Ovary (tissue), 9 donors: ENCODE data around the gene SPATA25. TPM values are rescaled to one million over a fixed set of nuclear protein-coding genes. Genes with fewer than 3 reads are reported as not detected.

ENCODE experiments used
- DNase-seq, 5 donors: peaks; one replicate each; pipeline ENCODE4 v3.0.0-alpha.2; 2019 to 2020
- H3K27ac ChIP-seq, 2 donors: fragments of 200-600 bp; one replicate each; pipeline versions ENCODE4 v1.5.1 to v1.8.0; 2019 to 2022
- H3K27me3 ChIP-seq: fragments of 200-600 bp; one replicate; pipeline ENCODE4 v1.8.0; 2022
- H3K36me3 ChIP-seq: fragments of 200-600 bp; sonication (generic); one replicate; pipeline ENCODE4 v1.5.1; 2019
- H3K4me1 ChIP-seq: one replicate; pipeline ENCODE4 v1.8.1; 2013; ENCODE audit warnings: mild to moderate bottlenecking, moderate library complexity; ENCODE audit not compliant: insufficient read depth
- H3K4me3 ChIP-seq: fragments of 200-600 bp; sonication (generic); one replicate; pipeline ENCODE4 v1.5.1; 2017
- H3K9me3 ChIP-seq, 2 donors: fragments of 200-600 bp in 1 of 2; sonication (generic) in 1 of 2; one replicate each; pipeline versions ENCODE4 v1.5.1 to v1.8.1; 2013 to 2019; ENCODE audit warnings: mild to moderate bottlenecking in 1 of 2, moderate library complexity in 1 of 2
- EP300 ChIP-seq: sonication (generic); formaldehyde crosslinking; IDR thresholded peaks from one replicate; pipeline ENCODE4 v1.6.1; 2017; ENCODE audit warnings: antibody characterized with exemption
- POLR2A ChIP-seq: fragments of 450-650 bp; IDR thresholded peaks from one replicate; pipeline ENCODE4 v1.6.1; 2017; ENCODE audit warnings: antibody characterized with exemption, mild to moderate bottlenecking, moderate library complexity
- WGBS, 3 donors: extraction: QIAGEN DNeasy Blood & Tissue Kit in 1 of 3; methylation state at CpG; one replicate each; pipeline versions ENCODE4 v1.1.5 to v1.1.7; 2013 to 2017; 5-methylcytosine and 5-hydroxymethylcytosine counted together
- intact Hi-C, 4 donors: fragments of 100-400 bp; cut with DNase I; formaldehyde crosslinking; loops; one replicate each; pipeline versions ENCODE4 v1.11.0 to v1.15.1; 2022 to 2023
- polyA plus RNA-seq, 2 donors: library from polyadenylated mRNA; stranded (reverse); fragments of 200-250 nt in 1 of 2; fragments of 350-450 nt in 1 of 2; fragmentation: Illumina TruSeq in 1 of 2; extraction: RNeasy Lipid Tissue Mini Kit (QIAGEN cat#74804) in 1 of 2; gene quantifications; one replicate each; pipeline ENCODE4 v1.2.3, GENCODE V29; 2013 to 2014
- total RNA-seq, 7 donors: library from RNA; depleted of rRNA in 2 of 7; stranded (reverse); fragments of >200 nt in 2 of 7; fragmentation: NEBNext Ultra II Directional in 3 of 7; extraction: Animal tissue kit (Norgen Biotek cat#: 25700) in 3 of 7; gene quantifications; one replicate each; pipeline versions ENCODE4 v1.1.0 to v1.2.4, GENCODE V29; 2016 to 2023
- TF ChIP-seq, protein P1 (sequence below), 3 donors: fragments of 450-650 bp in 2 of 3; fragments of 200-600 bp in 1 of 3; IDR thresholded peaks; one replicate each; pipeline versions ENCODE4 v1.5.1 to v1.8.0; 2016 to 2022; ENCODE audit warnings: antibody characterized with exemption in 3 of 3, mild to moderate bottlenecking in 1 of 3
- donor health status: DM: no; HTN: no; CAD: no; lungs with moderate emphysema.
- donor health status: DM: no; HTN: no; CAD: no.
- donor health status: Bipolar disorder and iron deficiency.
- donor health status: DM: yes; HTN: yes; CAD: no.
- donor health status: DM: no; HTN: no; CAD: no.
- donor health status: DM: yes; HTN: yes; CAD: no.

SPATA25 gene
- total and polyA plus RNA-seq, 9 donors, result 4.2 to 7.5 (median 5.7) TPM; not detected in 1

DNA sequence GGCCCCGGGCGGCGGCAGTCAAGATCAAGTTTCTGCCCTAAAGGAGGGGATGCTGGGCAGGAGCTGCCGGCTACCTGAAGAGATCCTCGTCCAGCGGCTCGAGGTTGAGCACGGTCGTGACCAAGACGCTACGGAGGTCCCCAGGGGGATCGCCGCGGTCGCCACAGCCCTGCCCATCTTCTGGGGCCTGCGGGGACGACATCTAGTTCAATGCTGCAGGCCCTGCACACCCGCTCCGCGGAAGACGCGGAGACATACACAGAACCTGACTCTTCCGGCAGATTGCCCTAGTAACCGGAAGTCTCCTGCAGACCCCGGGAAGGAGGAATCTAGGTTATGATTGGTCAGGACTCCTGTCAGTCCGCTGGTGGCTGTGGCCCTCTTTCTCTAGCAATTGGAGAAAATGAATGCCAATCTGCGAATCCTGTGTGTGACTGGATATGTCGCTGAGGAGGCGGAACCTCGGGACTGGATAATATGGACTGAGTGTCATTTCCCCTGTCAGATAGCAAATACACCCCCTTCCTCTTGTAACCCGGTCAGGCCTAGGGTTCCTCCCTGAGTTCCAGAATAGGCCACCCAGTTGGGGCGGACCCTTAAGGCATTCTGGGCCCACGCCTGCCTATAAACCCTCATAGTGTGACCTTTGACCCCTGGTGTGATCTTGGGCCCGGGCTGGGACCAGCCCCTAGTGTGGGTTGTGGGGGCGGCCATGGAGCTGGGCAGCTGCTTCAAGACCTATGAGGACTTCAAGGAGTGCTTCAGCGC is 30.1 kb downstream of the SPATA25 start, which contains the start of the genes ACOT8 and ZSWIM3:
ACOT8 (minus strand) TSS at position 279 of the 768 bp plus-strand sequence; CDS start at position 202, 77 bp downstream.
ZSWIM3 (plus strand) TSS at position 501 of the 768 bp plus-strand sequence; CDS start at position 713, 212 bp downstream.
- no peak for TF ChIP-seq POLR2A
- TF ChIP-seq EP300, result no peak
- TF ChIP-seq, protein P1, sequence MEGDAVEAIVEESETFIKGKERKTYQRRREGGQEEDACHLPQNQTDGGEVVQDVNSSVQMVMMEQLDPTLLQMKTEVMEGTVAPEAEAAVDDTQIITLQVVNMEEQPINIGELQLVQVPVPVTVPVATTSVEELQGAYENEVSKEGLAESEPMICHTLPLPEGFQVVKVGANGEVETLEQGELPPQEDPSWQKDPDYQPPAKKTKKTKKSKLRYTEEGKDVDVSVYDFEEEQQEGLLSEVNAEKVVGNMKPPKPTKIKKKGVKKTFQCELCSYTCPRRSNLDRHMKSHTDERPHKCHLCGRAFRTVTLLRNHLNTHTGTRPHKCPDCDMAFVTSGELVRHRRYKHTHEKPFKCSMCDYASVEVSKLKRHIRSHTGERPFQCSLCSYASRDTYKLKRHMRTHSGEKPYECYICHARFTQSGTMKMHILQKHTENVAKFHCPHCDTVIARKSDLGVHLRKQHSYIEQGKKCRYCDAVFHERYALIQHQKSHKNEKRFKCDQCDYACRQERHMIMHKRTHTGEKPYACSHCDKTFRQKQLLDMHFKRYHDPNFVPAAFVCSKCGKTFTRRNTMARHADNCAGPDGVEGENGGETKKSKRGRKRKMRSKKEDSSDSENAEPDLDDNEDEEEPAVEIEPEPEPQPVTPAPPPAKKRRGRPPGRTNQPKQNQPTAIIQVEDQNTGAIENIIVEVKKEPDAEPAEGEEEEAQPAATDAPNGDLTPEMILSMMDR (IDR thresholded peaks at IDR 0.05), result no peak
- Histone ChIP-seq H3K4me3 (peak within 1 kb of the TSS; percentile 71), H3K36me3 (no peaks in the 10 kb centered on the region), H3K27me3 (no peaks in the 10 kb centered on the region), H3K27ac (peak within 1 kb of the TSS in 1 of 2 donors; percentile 61), H3K9me3 (no peaks in the 10 kb centered on the region), H3K4me1 (peaks cover 8% of the 10 kb centered on the region)
- WGBS, 3 donors, result 0 to 1% (median 0%) methylated on average over 24 to 36 of the region's 36 CpGs
- peak; percentile 89 to 98 (median 95) for DNase-seq
- intact Hi-C loops, result no loop called here

DNA sequence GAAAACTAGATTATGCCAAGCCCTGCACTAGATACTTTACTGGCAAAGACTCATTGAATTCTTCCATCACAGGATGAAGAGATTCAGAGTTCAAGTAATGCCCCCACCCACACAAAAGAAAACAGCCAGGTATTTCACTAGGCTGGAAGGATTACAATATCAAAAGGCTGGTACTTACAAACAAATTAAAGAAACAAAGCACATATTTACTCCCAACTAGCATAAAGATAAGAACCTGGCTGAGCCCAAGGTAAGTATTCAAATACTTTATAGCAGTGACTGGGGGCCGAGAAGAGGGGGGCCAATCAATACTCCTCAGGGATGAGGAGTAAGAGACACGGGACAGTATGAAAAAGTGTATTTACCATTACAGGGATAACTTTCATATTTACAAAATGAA is 33.9 kb downstream of the SPATA25 start:
- intact Hi-C loops, result no loop called here
- Histone ChIP-seq H3K27ac (no peak overlapping the region), H3K4me3 (no peak overlapping the region), H3K27me3 (no peaks in the 10 kb centered on the region), H3K9me3 (no peaks in the 10 kb centered on the region), H3K4me1 (peaks cover 10% of the 10 kb centered on the region), H3K36me3 (no peaks in the 10 kb centered on the region)
- DNase-seq, result no peak
- TF ChIP-seq EP300, result no peak
- 78 to 84% (median 80%) methylated on average over 2 of the region's 2 CpGs for WGBS, 3 donors

DNA sequence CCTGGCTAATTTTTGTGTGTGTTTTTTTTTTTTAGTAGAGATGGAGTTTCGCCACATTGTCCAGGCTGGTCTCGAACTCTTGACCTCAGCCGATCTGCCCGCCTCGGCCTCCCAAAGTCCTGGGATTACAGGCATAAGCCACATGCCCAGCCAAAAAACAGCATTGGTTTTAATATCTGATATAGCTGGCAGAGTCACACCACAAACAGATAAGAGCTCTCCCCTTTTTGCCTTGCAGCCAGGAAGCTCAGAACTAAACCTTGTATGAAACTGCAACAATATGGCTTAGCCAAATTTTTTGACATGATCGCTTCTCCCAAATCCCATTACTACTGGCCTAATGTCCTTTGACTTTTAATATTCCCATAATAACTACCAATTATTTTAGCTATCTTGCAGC is 35.1 kb downstream of the SPATA25 start:
- WGBS, 3 donors, result 94 to 99% (median 94%) methylated on average over 6 of the region's 6 CpGs
- Histone ChIP-seq H3K9me3 (no peaks in the 10 kb centered on the region), H3K27me3 (no peaks in the 10 kb centered on the region), H3K36me3 (no peaks in the 10 kb centered on the region), H3K4me3 (no peak overlapping the region), H3K27ac (no peak overlapping the region), H3K4me1 (peaks cover 8% of the 10 kb centered on the region)
- DNase-seq, result peak in 1 of 5 donors; percentile 2
- TF ChIP-seq POLR2A, result no peak
- TF ChIP-seq, protein P1 (IDR thresholded peaks at IDR 0.05), result no peak
- TF ChIP-seq EP300, result no peak
- intact Hi-C loops, result no loop called here

DNA sequence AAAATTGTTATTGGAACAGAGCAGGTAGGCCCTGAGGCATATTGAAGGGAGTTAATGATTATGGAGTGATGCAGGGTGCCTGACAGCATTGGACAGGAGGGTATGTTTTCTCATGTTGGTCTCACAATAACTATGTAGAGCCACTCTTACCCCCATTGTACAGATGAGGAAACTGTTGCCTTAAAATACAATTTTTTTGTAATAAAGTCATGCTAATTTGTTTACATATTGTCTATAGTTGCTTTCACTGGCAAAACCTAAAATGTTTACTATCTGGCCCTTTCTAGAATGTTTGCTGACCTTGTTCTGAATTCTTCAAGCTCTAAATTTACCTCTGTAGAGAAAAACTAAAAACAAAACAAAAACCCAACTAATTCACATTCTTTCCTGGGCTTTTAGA is 35.9 kb downstream of the SPATA25 start:
- H3K4me3 ChIP-seq, result no peak overlapping the region
- no peaks in the 10 kb centered on the region for H3K36me3 ChIP-seq
- H3K27ac ChIP-seq, result no peak overlapping the region
- no peaks in the 10 kb centered on the region for H3K9me3 ChIP-seq
- DNase-seq, result no peak
- intact Hi-C loops, result no loop called here
- H3K27me3 ChIP-seq, result no peaks in the 10 kb centered on the region
- TF ChIP-seq, protein P1 (IDR thresholded peaks at IDR 0.05), result no peak
- peaks cover 8% of the 10 kb centered on the region for H3K4me1 ChIP-seq

DNA sequence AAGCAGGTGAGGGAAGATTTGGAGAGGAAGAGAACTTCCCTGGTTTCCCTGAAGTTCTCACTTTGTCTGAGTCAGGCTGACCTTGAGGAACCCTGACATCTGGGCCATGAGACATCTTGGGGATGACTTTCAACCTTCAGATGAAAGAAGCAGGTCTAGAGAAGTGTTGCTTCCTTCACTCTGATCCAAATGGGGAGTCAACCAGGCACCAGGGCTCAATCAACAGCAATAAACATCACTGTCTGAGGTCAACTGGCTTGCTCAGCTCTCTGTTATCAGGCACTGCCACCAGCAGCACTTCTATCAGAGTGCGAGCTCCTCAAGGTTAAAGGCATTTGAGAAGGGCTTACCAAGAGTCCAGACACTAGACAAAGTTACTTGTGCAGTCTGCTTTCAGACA is 36.5 kb downstream of the SPATA25 start:
- peak in 1 of 5 donors; percentile 2 for DNase-seq
- Histone ChIP-seq H3K36me3 (no peaks in the 10 kb centered on the region), H3K9me3 (no peaks in the 10 kb centered on the region), H3K4me1 (peaks cover 4% of the 10 kb centered on the region), H3K27me3 (no peaks in the 10 kb centered on the region), H3K4me3 (no peak overlapping the region), H3K27ac (no peak overlapping the region)
- 33 to 89% (median 63%) methylated on average over 1 of the region's 1 CpG for WGBS, 3 donors
- TF ChIP-seq POLR2A (no peak), EP300 (no peak)
- TF ChIP-seq, protein P1 (IDR thresholded peaks at IDR 0.05), result no peak
- intact Hi-C loops, result no loop called here
